Measurements from ENCODE around the gene PRR30.
"Not testable (repeated sequence)": the region's sequence is repeated elsewhere in the genome, so short reads cannot be mapped to it uniquely, and the experiment has no call there.

PRR30 gene

DNA sequence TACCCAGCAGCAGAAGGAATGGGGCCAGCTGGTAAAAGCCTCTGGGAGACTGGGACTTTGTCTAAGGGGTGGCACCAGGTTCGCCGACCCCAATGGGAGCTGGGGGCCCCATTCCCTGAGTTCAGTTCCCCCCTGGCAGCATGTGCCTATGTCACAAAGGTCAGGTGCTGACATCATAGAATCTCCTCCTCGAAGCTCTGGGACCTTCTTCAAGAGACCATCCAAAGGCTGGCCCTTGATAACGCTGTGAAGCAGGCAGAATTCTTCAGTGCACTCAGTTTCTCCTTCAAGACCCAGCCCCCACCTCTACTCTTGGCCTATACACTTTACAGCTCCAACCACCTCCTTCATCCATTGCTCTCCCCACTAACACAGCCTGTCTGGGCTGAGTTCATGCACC is at the start of gene PRR30:
Gene PRR30, minus strand, starts transcription at position 101 of the 400 bp plus-strand sequence. CDS start 1,081 bp downstream, outside the sequence.
- DNase-seq (ENCODE audit: low read depth, low spot score): no peak
- Histone ChIP-seq H3K9me3 (ENCODE audit: low read depth, low read length) (no peaks in the 10 kb centered on the region), H3K9ac (ENCODE audit: insufficient read length) (no peak within 1 kb of the TSS), H3K36me3 (ENCODE audit: insufficient read depth, low read length) (no peaks in the 10 kb centered on the region), H3K27ac (no peak within 1 kb of the TSS), H3K4me3 (no peak within 1 kb of the TSS)
- TF ChIP-seq EZH2 (IDR thresholded peaks at IDR 0.05) (no peak), POLR2AphosphoS5 (IDR thresholded peaks at IDR 0.05; ENCODE audit: borderline replicate concordance, low read depth, low read length) (no peak), FOXP2 (optimal IDR thresholded peaks at IDR 0.05; ENCODE audit: control extremely low read depth, extremely low read length, insufficient read depth) (no peak)

DNA sequence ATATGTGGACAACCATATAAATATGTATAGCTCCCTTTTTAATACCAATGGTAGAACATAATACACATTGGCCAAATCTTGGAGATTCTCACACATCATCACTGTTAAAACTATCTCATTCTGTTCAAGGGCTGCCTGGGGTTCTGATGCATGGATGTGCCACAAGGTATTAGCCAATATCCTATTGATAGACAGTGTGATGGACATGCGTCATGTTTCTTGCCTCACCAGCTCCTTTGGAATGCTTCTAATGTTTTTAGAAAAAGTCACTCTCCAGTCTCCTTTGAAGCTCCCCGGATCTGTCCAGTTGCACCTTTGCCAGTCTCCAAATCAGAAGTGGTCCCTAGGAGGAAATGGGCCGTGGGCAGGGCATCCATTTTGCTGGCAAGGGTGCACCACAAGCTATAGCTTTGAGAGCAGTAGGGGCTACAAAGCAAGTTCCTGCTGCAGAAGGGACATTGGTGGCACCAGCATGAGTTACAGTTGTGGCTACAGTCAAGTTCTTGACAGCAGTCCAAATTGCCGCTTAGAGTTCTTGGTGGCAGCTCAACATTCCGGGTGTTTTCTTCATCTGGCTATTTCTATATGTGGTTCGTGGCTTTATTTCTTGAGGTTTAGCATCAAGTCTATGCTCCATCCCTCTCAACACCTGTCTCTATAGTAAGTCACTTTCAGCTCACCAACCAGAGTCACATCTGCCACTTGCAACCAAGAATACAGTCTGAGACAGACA is 47.6 kb upstream of the PRR30 start:
- no peak overlapping the region for H3K27ac ChIP-seq
- H3K9ac ChIP-seq (ENCODE audit: insufficient read length): no peak overlapping the region
- DNase-seq (ENCODE audit: low read depth, low spot score): no peak
- no peaks in the 10 kb centered on the region for H3K9me3 ChIP-seq (ENCODE audit: low read depth, low read length)
- no peak for TF ChIP-seq EZH2 (IDR thresholded peaks at IDR 0.05)
- no peaks in the 10 kb centered on the region for H3K36me3 ChIP-seq (ENCODE audit: insufficient read depth, low read length)
- H3K4me3 ChIP-seq: no peak overlapping the region

DNA sequence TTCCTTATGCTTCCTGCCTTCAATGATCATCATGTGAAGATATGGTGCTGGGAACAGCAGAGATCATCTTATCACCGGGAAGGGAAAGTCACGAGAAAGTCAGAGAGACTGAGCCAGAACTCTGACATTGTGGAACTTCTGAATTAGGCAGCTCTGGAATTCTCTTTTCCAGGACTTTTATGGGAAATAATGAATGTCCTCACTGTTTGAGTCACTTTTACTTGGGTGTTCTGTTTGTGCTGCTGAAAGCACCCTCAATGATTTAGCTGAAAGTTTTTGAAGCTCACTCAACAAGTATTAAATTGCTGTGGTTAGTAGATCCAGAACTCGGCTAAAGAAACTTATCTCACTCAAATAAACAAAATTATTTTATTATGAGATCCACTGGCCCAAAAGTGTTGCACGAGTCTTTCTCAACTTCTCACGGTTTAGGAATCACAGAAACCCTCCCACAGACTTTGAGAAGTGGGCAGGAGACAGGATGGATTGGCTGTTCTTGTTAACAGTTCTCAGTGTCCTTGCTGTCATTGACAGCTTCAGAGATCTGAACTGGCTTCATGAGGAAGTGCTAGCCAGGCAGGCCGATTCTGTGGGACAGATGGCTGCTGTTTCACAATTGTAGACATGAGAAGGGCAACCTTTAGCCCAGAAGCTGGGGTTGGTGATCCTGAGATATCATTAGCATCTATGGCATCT is 46.3 kb upstream of the PRR30 start:
- no peak overlapping the region for H3K4me3 ChIP-seq
- TF ChIP-seq FOXP2 (optimal IDR thresholded peaks at IDR 0.05; ENCODE audit: control extremely low read depth, extremely low read length, insufficient read depth) (no peak), POLR2AphosphoS5 (IDR thresholded peaks at IDR 0.05; ENCODE audit: borderline replicate concordance, low read depth, low read length) (no peak), EZH2 (IDR thresholded peaks at IDR 0.05) (no peak)
- H3K9me3 ChIP-seq (ENCODE audit: low read depth, low read length): no peaks in the 10 kb centered on the region
- no peak for DNase-seq (ENCODE audit: low read depth, low spot score)
- no peaks in the 10 kb centered on the region for H3K36me3 ChIP-seq (ENCODE audit: insufficient read depth, low read length)
- peak overlapping the region; percentile 91 for H3K27ac ChIP-seq
- H3K9ac ChIP-seq (ENCODE audit: insufficient read length): peak overlapping the region; percentile 33

DNA sequence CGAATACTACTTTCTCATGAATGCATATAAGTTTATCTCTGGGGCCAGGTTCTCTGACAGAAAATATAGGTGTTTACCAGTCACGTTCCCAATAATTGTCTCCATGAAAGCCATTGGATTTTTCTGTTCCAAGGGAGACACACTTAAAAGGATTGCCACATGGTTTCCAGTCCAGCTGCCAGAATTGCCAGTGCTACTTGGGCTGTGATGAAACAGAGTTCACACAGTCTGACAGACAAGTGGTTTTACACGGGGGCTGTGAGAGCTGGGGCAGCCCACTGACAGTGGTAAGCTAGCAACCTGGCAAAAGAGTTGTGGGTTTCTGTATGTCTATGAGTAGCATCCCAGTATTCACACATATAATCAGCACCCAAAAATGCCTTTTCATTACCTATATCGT is 44.9 kb upstream of the PRR30 start:
- no peaks in the 10 kb centered on the region for H3K9me3 ChIP-seq (ENCODE audit: low read depth, low read length)
- H3K9ac ChIP-seq (ENCODE audit: insufficient read length): no peak overlapping the region
- DNase-seq (ENCODE audit: low read depth, low spot score): no peak
- H3K4me3 ChIP-seq: no peak overlapping the region
- H3K27ac ChIP-seq: peak overlapping the region; percentile 53
- H3K36me3 ChIP-seq (ENCODE audit: insufficient read depth, low read length): no peaks in the 10 kb centered on the region
- no peak for TF ChIP-seq POLR2AphosphoS5 (IDR thresholded peaks at IDR 0.05; ENCODE audit: borderline replicate concordance, low read depth, low read length)
- TF ChIP-seq EZH2 (IDR thresholded peaks at IDR 0.05): no peak
- no peak for TF ChIP-seq FOXP2 (optimal IDR thresholded peaks at IDR 0.05; ENCODE audit: control extremely low read depth, extremely low read length, insufficient read depth)

DNA sequence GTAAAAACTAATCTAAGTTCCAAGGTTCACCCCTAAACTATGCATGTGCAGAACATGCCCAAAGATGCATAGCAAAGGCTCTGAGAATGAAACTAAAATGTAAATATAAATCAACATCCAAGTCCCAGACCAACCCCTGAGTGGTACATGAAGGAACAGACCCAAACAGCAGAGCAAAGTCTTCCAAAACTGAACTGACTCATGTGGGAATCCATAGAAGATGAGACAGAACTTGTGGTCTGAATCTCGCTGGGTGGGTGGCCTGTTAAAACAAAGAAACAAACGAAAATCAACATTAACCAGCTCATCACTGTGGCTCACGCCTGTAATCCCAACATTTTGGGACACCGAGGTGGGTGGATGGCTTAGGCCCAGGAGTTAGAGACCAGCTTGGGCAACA is 43.1 kb upstream of the PRR30 start:
- Histone ChIP-seq H3K9ac (ENCODE audit: insufficient read length) (no peak overlapping the region), H3K9me3 (ENCODE audit: low read depth, low read length) (no peaks in the 10 kb centered on the region), H3K27ac (no peak overlapping the region), H3K36me3 (ENCODE audit: insufficient read depth, low read length) (no peaks in the 10 kb centered on the region), H3K4me3 (no peak overlapping the region)
- TF ChIP-seq POLR2AphosphoS5 (IDR thresholded peaks at IDR 0.05; ENCODE audit: borderline replicate concordance, low read depth, low read length) (no peak), FOXP2 (optimal IDR thresholded peaks at IDR 0.05; ENCODE audit: control extremely low read depth, extremely low read length, insufficient read depth) (no peak), EZH2 (IDR thresholded peaks at IDR 0.05) (no peak)
- no peak for DNase-seq (ENCODE audit: low read depth, low spot score)

DNA sequence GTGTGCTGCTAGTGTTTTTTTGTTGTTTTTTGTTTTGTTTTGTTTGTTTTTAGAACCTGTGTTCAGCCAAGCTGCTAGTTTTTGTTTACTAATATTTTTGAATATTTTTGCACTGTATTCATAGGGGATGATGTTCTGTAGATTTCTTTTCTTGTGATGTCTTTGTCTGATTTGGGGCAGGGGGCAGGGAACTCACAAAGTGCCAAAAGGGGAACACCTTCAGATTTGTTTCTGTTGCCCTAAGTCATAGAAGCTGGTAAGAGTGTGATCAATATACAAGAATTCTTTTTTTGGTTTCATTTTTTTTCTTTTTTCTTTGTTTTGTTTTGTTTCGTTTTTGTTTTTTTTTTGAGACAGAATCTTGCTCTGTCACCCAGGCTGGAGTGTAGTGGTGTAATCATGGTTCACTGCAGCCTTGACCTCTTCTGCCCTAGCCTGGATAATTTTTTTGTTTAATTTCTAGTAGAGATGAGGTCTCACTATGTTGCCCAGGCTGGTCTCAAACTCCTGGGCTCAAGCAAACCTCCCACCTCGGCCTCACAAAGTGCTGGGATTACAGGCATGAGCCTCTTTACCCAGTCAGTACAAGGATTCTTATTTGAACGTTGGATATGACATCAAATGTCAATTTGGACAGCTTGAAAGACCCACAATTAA is 40.3 kb upstream of the PRR30 start:
- DNase-seq (ENCODE audit: low read depth, low spot score): no peak
- no peak for TF ChIP-seq POLR2AphosphoS5 (IDR thresholded peaks at IDR 0.05; ENCODE audit: borderline replicate concordance, low read depth, low read length)
- H3K27ac ChIP-seq: no peak overlapping the region
- no peak overlapping the region for H3K4me3 ChIP-seq
- no peaks in the 10 kb centered on the region for H3K36me3 ChIP-seq (ENCODE audit: insufficient read depth, low read length)
- H3K9ac ChIP-seq (ENCODE audit: insufficient read length): no peak overlapping the region
- no peaks in the 10 kb centered on the region for H3K9me3 ChIP-seq (ENCODE audit: low read depth, low read length)

DNA sequence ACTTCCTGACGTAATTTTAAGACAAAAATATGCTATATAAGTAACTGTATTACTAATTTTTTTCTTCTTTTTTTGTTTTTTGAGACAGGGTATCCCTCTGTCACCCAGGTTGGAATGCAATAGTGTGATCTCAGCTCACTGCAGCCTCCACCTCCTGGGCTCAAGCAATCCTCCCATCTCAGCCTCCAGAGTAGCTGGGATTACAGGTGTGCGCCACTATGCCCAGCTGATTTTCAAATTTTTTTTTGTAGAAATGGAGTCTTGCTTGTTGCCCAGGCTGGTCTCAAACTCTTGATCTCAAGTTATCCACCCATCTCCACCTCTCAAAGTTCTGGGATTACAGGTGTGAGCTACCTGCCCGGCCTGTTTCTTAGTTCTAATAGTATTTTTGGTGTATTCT is 39.3 kb upstream of the PRR30 start:
- TF ChIP-seq FOXP2 (optimal IDR thresholded peaks at IDR 0.05; ENCODE audit: control extremely low read depth, extremely low read length, insufficient read depth): no peak
- no peak for TF ChIP-seq EZH2 (IDR thresholded peaks at IDR 0.05)
- no peak for TF ChIP-seq POLR2AphosphoS5 (IDR thresholded peaks at IDR 0.05; ENCODE audit: borderline replicate concordance, low read depth, low read length)
- Histone ChIP-seq H3K27ac (no peak overlapping the region), H3K4me3 (no peak overlapping the region), H3K36me3 (ENCODE audit: insufficient read depth, low read length) (no peaks in the 10 kb centered on the region), H3K9me3 (ENCODE audit: low read depth, low read length) (no peaks in the 10 kb centered on the region), H3K9ac (ENCODE audit: insufficient read length) (no peak overlapping the region)
- no peak for DNase-seq (ENCODE audit: low read depth, low spot score)

DNA sequence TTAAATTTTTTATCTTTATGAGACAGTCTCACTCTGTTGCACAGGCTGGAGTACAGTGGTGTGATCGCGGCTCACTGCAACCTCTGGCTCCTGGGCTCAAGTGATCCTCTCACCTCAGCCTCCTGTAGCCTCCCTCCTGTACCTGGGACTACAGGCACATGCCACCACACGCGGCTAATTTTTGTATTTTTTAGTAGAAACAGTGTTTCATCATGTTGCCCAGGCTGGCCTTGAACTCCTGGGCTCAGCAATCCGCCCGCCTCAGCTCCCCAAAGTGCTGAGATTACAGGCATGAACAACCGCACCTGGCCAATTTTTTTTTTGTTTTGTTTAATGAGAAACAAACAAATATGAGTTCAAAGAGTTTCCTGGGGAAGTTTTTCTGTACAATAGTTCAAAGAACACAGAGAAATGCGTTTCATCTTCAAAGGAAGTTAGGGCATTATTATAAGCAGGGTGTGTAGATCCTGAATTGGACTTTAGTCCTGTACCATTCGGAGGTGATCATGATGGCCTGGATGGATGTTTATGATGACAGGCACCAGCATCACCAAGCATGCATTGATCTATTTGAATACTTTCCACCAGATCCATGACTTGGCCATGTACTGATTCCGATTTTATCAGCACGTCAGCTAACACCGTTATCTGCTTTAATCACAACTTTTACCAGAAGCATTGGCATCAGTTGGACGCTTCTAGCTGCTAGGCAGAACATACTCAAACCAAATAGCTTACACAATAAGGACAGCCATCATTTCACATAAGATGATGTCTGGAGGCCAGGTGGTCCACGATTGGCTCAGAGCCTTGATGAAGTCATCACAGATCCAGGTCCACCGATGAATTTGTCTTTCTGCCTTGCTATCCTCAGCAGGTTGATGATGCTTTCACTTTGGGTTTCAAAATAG is 38.5 kb upstream of the PRR30 start:
- no peak for DNase-seq (ENCODE audit: low read depth, low spot score)
- Histone ChIP-seq H3K27ac (no peak overlapping the region), H3K36me3 (ENCODE audit: insufficient read depth, low read length) (no peaks in the 10 kb centered on the region), H3K9me3 (ENCODE audit: low read depth, low read length) (no peaks in the 10 kb centered on the region), H3K9ac (ENCODE audit: insufficient read length) (no peak overlapping the region), H3K4me3 (no peak overlapping the region)
- no peak for TF ChIP-seq POLR2AphosphoS5 (IDR thresholded peaks at IDR 0.05; ENCODE audit: borderline replicate concordance, low read depth, low read length)
- TF ChIP-seq FOXP2 (optimal IDR thresholded peaks at IDR 0.05; ENCODE audit: control extremely low read depth, extremely low read length, insufficient read depth): no peak
- no peak for TF ChIP-seq EZH2 (IDR thresholded peaks at IDR 0.05)

DNA sequence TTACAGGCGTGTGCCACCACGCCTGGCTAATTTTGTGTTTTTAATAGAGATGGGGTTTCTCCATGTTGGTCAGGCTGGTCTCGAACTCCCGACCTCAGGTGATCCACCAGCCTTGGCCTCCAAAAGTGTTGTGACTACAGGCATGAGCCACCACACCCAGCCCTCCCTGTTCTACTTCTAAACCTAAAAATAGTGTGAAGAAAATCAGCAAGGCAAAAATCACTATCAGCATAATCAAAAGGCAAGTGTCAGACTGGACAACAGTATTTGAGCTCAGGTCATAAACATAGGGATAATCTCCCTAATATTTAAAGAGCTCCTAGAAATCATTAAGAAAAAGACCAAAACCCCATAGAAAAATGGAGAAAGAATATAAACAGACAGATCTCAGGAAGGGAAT is 36.6 kb upstream of the PRR30 start:
- H3K9ac ChIP-seq (ENCODE audit: insufficient read length); H3K36me3 ChIP-seq (ENCODE audit: insufficient read depth, low read length); H3K27ac ChIP-seq; H3K9me3 ChIP-seq (ENCODE audit: low read depth, low read length); DNase-seq (ENCODE audit: low read depth, low spot score); H3K4me3 ChIP-seq: not testable (repeated sequence)

Data from SK-N-MC (cell line).